GM12878 (cell line): Measurements from ENCODE around the gene MNAT1.

Source experiments
- DPF2 ChIP-seq: fragments of 450-650 bp; IDR thresholded peaks from 2 replicates; pipeline ENCODE4 v1.6.1; 2017; ENCODE audit warnings: mild to moderate bottlenecking
- ESRRA ChIP-seq: IDR thresholded peaks from 2 replicates; pipeline ENCODE4 v1.6.1; 2012; ENCODE audit warnings: mild to moderate bottlenecking, low read length, improper control_type of control experiment
- EZH2 ChIP-seq: IDR thresholded peaks from 2 replicates; pipeline ENCODE4 v1.6.1; 2012; ENCODE audit warnings: low read depth, mild to moderate bottlenecking, control low read depth, inconsistent platforms, low read length, borderline replicate concordance; ENCODE audit not compliant: control insufficient read depth
- FOXM1 ChIP-seq: IDR thresholded peaks from 2 replicates; pipeline ENCODE4 v1.6.1; 2012; ENCODE audit warnings: low read depth, mild to moderate bottlenecking, inconsistent platforms, low read length, moderate library complexity
- RFX5 ChIP-seq: IDR thresholded peaks from 2 replicates; pipeline ENCODE4 v1.6.1; 2011; ENCODE audit warnings: low read depth, low read length, improper control_type of control experiment
- SIN3A ChIP-seq: IDR thresholded peaks from 2 replicates; pipeline ENCODE4 v1.6.1; 2012; ENCODE audit warnings: low read depth, low read length, improper control_type of control experiment
- STAT3 ChIP-seq: IDR thresholded peaks from 2 replicates; pipeline ENCODE4 v1.6.1; 2011; ENCODE audit warnings: low read depth, low read length, improper control_type of control experiment
- TAF1 ChIP-seq: IDR thresholded peaks from 2 replicates; pipeline ENCODE4 v1.6.1; 2011; ENCODE audit warnings: mild to moderate bottlenecking, low read depth, low read length, borderline replicate concordance
- TF ChIP-seq, protein P1 (sequence below), 3 experiments: IDR thresholded peaks in 2 of 3; conservative IDR thresholded peaks in 1 of 3; 2 replicates each; pipeline ENCODE4 v1.5.1; 2011; ENCODE audit warnings: low read depth in 3 of 3, low read length in 3 of 3, mild to moderate bottlenecking in 3 of 3, control low read depth in 2 of 3, moderate library complexity in 2 of 3, inconsistent platforms in 1 of 3, mixed read lengths in 1 of 3; ENCODE audit not compliant: control insufficient read depth in 2 of 3, insufficient read depth in 1 of 3; ENCODE audit errors: extremely low read depth in 1 of 3
- TF ChIP-seq, protein P2 (sequence below): IDR thresholded peaks from 2 replicates; pipeline ENCODE4 v1.6.1; 2011; ENCODE audit warnings: mild to moderate bottlenecking, low read depth, low read length, moderate library complexity; ENCODE audit not compliant: insufficient replicate concordance
- TF ChIP-seq, protein P3 (sequence below): IDR thresholded peaks from 2 replicates; pipeline ENCODE4 v1.6.1; 2012; ENCODE audit warnings: improper control_type of control experiment, low read depth, low read length; ENCODE audit not compliant: insufficient replicate concordance

DNA sequence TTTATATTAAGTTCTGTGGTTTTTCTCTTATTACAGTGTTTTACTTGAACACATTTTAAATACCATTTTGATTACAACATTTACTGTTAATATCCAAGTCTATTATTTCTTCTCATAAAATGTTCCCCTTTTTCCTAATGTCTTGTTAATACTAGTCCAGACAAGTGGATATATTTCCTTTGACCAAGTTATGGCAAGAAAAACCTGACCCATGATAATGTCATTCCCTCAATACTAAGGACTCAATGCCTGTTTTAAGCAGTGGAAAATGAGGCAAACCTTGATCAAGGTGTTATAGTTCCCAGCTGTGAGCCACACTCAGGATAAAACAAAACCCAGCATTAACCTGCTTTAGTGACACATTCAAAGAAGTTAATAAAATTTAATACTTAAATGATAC lies 234.1 kb downstream of the MNAT1 start:
- no peak for TF ChIP-seq TAF1
- TF ChIP-seq RFX5, result no peak
- TF ChIP-seq, protein P1, sequence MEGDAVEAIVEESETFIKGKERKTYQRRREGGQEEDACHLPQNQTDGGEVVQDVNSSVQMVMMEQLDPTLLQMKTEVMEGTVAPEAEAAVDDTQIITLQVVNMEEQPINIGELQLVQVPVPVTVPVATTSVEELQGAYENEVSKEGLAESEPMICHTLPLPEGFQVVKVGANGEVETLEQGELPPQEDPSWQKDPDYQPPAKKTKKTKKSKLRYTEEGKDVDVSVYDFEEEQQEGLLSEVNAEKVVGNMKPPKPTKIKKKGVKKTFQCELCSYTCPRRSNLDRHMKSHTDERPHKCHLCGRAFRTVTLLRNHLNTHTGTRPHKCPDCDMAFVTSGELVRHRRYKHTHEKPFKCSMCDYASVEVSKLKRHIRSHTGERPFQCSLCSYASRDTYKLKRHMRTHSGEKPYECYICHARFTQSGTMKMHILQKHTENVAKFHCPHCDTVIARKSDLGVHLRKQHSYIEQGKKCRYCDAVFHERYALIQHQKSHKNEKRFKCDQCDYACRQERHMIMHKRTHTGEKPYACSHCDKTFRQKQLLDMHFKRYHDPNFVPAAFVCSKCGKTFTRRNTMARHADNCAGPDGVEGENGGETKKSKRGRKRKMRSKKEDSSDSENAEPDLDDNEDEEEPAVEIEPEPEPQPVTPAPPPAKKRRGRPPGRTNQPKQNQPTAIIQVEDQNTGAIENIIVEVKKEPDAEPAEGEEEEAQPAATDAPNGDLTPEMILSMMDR (IDR thresholded peaks at IDR 0.05 in 2 of 3, conservative IDR thresholded peaks at IDR 0.05 in 1 of 3; ENCODE audit: control insufficient read depth in 2 of 3, extremely low read depth in 1 of 3, insufficient read depth in 1 of 3, low read depth in 3 of 3, low read length in 3 of 3), result no peak
- no peak for TF ChIP-seq FOXM1
- TF ChIP-seq, protein P2, sequence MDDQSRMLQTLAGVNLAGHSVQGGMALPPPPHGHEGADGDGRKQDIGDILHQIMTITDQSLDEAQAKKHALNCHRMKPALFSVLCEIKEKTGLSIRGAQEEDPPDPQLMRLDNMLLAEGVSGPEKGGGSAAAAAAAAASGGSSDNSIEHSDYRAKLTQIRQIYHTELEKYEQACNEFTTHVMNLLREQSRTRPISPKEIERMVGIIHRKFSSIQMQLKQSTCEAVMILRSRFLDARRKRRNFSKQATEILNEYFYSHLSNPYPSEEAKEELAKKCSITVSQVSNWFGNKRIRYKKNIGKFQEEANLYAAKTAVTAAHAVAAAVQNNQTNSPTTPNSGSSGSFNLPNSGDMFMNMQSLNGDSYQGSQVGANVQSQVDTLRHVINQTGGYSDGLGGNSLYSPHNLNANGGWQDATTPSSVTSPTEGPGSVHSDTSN, result no peak
- TF ChIP-seq EZH2, result no peak
- TF ChIP-seq DPF2, result no peak
- no peak for TF ChIP-seq SIN3A
- TF ChIP-seq, protein P3, sequence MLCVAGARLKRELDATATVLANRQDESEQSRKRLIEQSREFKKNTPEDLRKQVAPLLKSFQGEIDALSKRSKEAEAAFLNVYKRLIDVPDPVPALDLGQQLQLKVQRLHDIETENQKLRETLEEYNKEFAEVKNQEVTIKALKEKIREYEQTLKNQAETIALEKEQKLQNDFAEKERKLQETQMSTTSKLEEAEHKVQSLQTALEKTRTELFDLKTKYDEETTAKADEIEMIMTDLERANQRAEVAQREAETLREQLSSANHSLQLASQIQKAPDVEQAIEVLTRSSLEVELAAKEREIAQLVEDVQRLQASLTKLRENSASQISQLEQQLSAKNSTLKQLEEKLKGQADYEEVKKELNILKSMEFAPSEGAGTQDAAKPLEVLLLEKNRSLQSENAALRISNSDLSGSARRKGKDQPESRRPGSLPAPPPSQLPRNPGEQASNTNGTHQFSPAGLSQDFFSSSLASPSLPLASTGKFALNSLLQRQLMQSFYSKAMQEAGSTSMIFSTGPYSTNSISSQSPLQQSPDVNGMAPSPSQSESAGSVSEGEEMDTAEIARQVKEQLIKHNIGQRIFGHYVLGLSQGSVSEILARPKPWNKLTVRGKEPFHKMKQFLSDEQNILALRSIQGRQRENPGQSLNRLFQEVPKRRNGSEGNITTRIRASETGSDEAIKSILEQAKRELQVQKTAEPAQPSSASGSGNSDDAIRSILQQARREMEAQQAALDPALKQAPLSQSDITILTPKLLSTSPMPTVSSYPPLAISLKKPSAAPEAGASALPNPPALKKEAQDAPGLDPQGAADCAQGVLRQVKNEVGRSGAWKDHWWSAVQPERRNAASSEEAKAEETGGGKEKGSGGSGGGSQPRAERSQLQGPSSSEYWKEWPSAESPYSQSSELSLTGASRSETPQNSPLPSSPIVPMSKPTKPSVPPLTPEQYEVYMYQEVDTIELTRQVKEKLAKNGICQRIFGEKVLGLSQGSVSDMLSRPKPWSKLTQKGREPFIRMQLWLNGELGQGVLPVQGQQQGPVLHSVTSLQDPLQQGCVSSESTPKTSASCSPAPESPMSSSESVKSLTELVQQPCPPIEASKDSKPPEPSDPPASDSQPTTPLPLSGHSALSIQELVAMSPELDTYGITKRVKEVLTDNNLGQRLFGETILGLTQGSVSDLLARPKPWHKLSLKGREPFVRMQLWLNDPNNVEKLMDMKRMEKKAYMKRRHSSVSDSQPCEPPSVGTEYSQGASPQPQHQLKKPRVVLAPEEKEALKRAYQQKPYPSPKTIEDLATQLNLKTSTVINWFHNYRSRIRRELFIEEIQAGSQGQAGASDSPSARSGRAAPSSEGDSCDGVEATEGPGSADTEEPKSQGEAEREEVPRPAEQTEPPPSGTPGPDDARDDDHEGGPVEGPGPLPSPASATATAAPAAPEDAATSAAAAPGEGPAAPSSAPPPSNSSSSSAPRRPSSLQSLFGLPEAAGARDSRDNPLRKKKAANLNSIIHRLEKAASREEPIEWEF, result no peak
- TF ChIP-seq STAT3, result no peak
- no peak for TF ChIP-seq ESRRA
